Measurements from ENCODE around the gene TEPSIN. TPM values are rescaled to one million over a fixed set of nuclear protein-coding genes. Genes with fewer than 3 reads are reported as not detected.

The TEPSIN gene
- total and polyA plus RNA-seq, 2 of the 13 experiments (the other 11 are each of a cell fraction or from before 2014, with no cell fraction given), result 16.1 to 18.8 TPM

DNA sequence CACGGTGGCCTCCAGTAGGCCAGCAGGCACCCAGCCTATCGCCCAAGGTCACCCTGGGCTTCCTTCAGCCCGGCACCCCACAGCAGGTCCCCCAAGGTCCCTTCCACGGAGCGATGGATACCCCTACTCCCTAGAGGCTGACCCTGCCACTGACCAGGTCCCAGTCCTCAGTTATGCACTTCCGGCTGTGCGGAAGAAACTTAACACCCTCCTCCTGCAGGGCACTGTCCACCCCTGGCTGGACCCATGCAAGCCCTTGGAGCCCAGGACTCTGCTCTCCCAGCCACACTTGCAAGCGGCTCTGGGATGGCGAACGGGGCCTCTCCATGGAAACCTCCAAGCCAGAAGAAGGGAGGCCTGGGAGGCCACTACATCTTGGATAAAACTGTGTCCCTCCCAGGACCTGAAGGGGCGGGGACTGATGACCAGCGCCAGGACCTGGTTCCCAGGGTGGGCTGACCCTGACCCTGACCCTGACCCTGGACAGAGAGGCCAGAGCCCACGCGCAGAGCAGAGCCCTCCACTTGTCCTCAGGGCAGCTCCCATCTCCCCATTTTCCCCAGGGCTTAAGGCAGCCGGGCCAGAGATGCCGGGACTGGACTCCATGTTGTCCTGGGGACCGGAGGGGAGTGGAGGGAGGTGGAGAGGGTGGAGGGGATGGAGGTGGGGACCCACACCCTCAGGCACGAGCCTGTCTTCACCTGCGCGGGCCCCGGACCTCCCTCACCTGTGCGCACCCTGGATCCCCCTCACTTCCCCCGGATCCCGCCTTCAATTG, 16.8 kb downstream of the TEPSIN start (continued):
- TF ChIP-seq, protein P1, sequence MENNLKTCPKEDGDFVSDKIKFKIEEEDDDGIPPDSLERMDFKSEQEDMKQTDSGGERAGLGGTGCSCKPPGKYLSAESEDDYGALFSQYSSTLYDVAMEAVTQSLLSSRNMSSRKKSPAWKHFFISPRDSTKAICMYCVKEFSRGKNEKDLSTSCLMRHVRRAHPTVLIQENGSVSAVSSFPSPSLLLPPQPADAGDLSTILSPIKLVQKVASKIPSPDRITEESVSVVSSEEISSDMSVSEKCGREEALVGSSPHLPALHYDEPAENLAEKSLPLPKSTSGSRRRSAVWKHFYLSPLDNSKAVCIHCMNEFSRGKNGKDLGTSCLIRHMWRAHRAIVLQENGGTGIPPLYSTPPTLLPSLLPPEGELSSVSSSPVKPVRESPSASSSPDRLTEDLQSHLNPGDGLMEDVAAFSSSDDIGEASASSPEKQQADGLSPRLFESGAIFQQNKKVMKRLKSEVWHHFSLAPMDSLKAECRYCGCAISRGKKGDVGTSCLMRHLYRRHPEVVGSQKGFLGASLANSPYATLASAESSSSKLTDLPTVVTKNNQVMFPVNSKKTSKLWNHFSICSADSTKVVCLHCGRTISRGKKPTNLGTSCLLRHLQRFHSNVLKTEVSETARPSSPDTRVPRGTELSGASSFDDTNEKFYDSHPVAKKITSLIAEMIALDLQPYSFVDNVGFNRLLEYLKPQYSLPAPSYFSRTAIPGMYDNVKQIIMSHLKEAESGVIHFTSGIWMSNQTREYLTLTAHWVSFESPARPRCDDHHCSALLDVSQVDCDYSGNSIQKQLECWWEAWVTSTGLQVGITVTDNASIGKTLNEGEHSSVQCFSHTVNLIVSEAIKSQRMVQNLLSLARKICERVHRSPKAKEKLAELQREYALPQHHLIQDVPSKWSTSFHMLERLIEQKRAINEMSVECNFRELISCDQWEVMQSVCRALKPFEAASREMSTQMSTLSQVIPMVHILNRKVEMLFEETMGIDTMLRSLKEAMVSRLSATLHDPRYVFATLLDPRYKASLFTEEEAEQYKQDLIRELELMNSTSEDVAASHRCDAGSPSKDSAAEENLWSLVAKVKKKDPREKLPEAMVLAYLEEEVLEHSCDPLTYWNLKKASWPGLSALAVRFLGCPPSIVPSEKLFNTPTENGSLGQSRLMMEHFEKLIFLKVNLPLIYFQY (CRISPR knock-in tag; IDR thresholded peaks at IDR 0.05; ENCODE audit: borderline replicate concordance), result no peak
- TF ChIP-seq, protein P2, sequence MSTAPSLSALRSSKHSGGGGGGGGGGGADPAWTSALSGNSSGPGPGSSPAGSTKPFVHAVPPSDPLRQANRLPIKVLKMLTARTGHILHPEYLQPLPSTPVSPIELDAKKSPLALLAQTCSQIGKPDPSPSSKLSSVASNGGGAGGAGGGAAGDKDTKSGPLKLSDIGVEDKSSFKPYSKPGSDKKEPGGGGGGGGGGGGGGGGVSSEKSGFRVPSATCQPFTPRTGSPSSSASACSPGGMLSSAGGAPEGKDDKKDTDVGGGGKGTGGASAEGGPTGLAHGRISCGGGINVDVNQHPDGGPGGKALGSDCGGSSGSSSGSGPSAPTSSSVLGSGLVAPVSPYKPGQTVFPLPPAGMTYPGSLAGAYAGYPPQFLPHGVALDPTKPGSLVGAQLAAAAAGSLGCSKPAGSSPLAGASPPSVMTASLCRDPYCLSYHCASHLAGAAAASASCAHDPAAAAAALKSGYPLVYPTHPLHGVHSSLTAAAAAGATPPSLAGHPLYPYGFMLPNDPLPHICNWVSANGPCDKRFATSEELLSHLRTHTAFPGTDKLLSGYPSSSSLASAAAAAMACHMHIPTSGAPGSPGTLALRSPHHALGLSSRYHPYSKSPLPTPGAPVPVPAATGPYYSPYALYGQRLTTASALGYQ (CRISPR knock-in tag; IDR thresholded peaks at IDR 0.05), result no peak
- no peak for TF ChIP-seq CBX5 (CRISPR knock-in tag; IDR thresholded peaks at IDR 0.05; ENCODE audit: borderline replicate concordance)
- TF ChIP-seq, protein P3, sequence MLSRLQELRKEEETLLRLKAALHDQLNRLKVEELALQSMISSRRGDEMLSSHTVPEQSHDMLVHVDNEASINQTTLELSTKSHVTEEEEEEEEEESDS (CRISPR knock-in tag; IDR thresholded peaks at IDR 0.05; ENCODE audit: borderline replicate concordance), result peak; percentile 25; the same call in 1 of the 2 replicates
- no peak for TF ChIP-seq TBP (CRISPR knock-in tag; IDR thresholded peaks at IDR 0.05)
- TF ChIP-seq ZNF354B (CRISPR knock-in tag; IDR thresholded peaks at IDR 0.05), result 0 out of 2 replicates have a peak, but pooled peaks have one; percentile 59
- no peak for TF ChIP-seq GATAD2A (CRISPR knock-in tag; IDR thresholded peaks at IDR 0.05)
- TF ChIP-seq, protein P4, sequence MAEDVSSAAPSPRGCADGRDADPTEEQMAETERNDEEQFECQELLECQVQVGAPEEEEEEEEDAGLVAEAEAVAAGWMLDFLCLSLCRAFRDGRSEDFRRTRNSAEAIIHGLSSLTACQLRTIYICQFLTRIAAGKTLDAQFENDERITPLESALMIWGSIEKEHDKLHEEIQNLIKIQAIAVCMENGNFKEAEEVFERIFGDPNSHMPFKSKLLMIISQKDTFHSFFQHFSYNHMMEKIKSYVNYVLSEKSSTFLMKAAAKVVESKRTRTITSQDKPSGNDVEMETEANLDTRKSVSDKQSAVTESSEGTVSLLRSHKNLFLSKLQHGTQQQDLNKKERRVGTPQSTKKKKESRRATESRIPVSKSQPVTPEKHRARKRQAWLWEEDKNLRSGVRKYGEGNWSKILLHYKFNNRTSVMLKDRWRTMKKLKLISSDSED (CRISPR knock-in tag; IDR thresholded peaks at IDR 0.05), result no peak
- no peak; the same call in 1 of the 2 replicates for TF ChIP-seq PCBP1 (IDR thresholded peaks at IDR 0.05; ENCODE audit: borderline replicate concordance, low read depth, low read length)
- no peak for TF ChIP-seq SMAD3 (CRISPR knock-in tag; IDR thresholded peaks at IDR 0.05)
- TF ChIP-seq, protein P5, sequence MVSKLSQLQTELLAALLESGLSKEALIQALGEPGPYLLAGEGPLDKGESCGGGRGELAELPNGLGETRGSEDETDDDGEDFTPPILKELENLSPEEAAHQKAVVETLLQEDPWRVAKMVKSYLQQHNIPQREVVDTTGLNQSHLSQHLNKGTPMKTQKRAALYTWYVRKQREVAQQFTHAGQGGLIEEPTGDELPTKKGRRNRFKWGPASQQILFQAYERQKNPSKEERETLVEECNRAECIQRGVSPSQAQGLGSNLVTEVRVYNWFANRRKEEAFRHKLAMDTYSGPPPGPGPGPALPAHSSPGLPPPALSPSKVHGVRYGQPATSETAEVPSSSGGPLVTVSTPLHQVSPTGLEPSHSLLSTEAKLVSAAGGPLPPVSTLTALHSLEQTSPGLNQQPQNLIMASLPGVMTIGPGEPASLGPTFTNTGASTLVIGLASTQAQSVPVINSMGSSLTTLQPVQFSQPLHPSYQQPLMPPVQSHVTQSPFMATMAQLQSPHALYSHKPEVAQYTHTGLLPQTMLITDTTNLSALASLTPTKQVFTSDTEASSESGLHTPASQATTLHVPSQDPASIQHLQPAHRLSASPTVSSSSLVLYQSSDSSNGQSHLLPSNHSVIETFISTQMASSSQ (IDR thresholded peaks at IDR 0.05; ENCODE audit: low read depth), result no peak
- TF ChIP-seq, protein P5 (CRISPR knock-in tag; IDR thresholded peaks at IDR 0.05; ENCODE audit: borderline replicate concordance), result 0 out of 2 replicates have a peak, but pooled peaks have one; percentile 55
- no peak for TF ChIP-seq KDM6A (CRISPR knock-in tag; IDR thresholded peaks at IDR 0.05; ENCODE audit: low read depth)
- TF ChIP-seq NFYB (CRISPR knock-in tag; IDR thresholded peaks at IDR 0.05), result no peak
- TF ChIP-seq ZSCAN25 (CRISPR knock-in tag; IDR thresholded peaks at IDR 0.05), result no peak
- TF ChIP-seq NR3C1 (CRISPR knock-in tag; IDR thresholded peaks at IDR 0.05), result no peak
- peak; percentile 9 for TF ChIP-seq HNRNPLL (IDR thresholded peaks at IDR 0.05; ENCODE audit: low read depth, low read length, poor library complexity, severe bottlenecking)
- TF ChIP-seq HOXA3 (CRISPR knock-in tag; IDR thresholded peaks at IDR 0.05), result 0 out of 2 replicates have a peak, but pooled peaks have one; percentile 9
- no peak for TF ChIP-seq ZNF24 (IDR thresholded peaks at IDR 0.05)
